Gastrocnemius medialis (tissue), 4 donors: ENCODE data around the gene BIRC2.

ENCODE experiments used
- CTCF ChIP-seq, 5 experiments: fragments of 450-650 bp in 3 of 5; fragments of 200-600 bp in 2 of 5; sonication (generic) in 2 of 5; IDR thresholded peaks in 4 of 5; conservative IDR thresholded peaks in 1 of 5; 1 replicate in 4 of 5; 2 replicates in 1 of 5; pipeline ENCODE4 v1.5.1; 2016 to 2019; ENCODE audit warnings: antibody characterized with exemption in 5 of 5, mild to moderate bottlenecking in 3 of 5, moderate library complexity in 3 of 5
- POLR2A ChIP-seq, 2 donors: fragments of 450-650 bp; IDR thresholded peaks; one replicate each; pipeline ENCODE4 v1.6.1; 2017; ENCODE audit warnings: antibody characterized with exemption in 2 of 2, mild to moderate bottlenecking in 2 of 2, moderate library complexity in 2 of 2

DNA sequence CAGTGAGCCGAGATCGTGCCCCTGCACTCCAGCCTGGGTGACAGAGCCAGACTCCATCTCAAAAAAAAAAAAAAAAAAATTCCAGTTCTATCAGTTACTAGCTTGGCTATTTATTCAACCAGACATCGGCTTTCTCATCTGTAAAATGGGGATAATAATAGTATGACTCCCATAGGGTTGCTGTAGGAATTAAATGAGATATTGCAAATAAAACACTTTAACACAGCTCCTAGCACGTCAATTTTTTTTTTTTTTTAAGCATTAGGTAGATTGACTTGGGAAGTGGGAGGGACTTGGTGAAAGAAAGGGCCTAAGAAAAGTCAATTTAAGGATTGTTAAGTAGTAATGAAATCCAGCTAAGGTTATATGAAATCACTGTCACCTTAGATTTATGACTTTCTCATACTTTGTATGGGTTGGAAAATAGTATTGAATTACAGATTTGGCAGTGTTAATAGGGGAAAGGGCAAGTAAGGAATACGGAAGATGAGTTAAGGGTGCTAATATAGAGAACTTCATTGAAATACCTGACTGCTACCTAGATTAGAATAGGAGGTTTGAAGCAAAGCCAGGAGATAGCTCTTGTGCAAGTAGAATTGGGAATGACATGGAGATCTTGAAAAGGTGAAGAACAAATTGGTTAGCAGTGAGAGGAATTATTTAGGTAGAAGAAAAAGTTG is 28.8 kb downstream of the BIRC2 start:
- TF ChIP-seq CTCF (IDR thresholded peaks at IDR 0.05 in 4 of 5, conservative IDR thresholded peaks at IDR 0.05 in 1 of 5) (no peak), POLR2A (IDR thresholded peaks at IDR 0.05) (no peak)
